ENCODE data around the gene PRKG1.

- TF ChIP-seq POLR2AphosphoS5 (IDR thresholded peaks at IDR 0.05; ENCODE audit: low read depth, low read length) (no peak), POLR2A (IDR thresholded peaks at IDR 0.05; ENCODE audit: low read depth, low read length) (no peak)
Observed at GRCh38 chr10:51911723-51912122, 837.4 kb downstream of the PRKG1 start.
